Umbilical cord (tissue), 2 donors: ENCODE measurements around the gene GALNT5. TPM values are rescaled to one million over a fixed set of nuclear protein-coding genes. Genes with fewer than 3 reads are reported as not detected.

Experiments
- DNase-seq: peaks from one replicate; pipeline ENCODE4 v3.0.0-alpha.2; 2015; ENCODE audit warnings: low spot score
- total RNA-seq: library from RNA; depleted of rRNA; stranded (reverse); fragments of >200 nt; gene quantifications from one replicate; pipeline ENCODE4 v1.2.3, GENCODE V29; 2014; ENCODE audit warnings: low replicate concordance; ENCODE audit not compliant: insufficient read depth

The GALNT5 gene
- total RNA-seq, 1 donor from 2014 or later, result 77.8 TPM

DNA sequence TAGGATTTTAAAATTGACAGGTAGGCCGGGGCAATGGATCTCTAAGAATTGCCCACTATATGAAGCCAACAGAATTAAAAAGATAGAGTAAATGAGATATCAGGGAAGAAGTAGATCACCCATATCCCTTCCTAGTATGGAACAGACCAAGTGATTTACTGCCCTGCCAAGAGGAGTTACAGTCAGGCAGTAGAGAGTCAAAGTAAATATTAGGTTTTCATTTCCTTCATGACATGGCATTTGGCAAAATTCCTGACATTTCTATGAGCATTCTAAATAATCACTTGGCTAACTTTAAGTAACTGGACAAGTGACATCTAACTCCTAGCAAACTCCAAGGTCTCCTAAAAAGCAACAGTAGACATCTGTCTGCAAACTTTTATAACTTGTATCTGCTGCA is 33.5 kb downstream of the GALNT5 start:
- peak; percentile 21 for DNase-seq

DNA sequence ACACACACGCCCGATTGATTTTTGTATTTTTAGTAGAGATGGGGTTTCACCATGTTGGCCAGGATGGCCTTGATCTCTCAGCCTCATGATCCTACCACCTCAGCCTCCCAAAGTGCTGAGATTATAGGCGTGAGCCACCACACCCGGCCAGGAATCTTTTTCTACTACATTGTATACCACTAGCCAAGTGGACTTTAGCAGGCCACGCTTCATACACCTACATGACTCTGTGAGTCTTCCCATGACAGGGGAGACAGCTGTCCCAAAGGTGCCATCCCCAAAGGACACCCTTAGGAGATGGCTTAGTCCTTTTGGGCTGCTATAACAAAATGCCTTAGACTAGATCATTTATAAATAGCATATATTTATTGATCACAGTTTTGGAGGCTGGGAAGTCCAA is 35.3 kb downstream of the GALNT5 start:
- no peak for DNase-seq

DNA sequence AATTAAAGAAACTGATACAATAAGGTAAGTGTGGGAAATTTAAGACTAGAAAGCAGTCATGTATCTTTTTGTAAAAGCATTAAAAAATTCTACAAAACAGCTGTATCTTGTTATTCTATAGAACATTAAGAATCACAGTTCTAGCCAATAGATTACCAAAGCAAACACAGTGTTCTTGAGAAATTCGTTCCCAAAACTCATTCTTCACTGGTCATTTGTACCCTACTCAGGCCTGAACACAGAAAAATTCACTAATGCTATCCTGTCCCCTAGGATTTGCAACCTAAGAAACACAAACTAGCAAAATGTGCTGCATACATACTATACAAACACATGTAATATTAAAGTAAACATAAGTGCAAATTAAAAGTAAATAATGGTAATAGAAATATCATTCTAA is 39.0 kb downstream of the GALNT5 start:
- no peak for DNase-seq

DNA sequence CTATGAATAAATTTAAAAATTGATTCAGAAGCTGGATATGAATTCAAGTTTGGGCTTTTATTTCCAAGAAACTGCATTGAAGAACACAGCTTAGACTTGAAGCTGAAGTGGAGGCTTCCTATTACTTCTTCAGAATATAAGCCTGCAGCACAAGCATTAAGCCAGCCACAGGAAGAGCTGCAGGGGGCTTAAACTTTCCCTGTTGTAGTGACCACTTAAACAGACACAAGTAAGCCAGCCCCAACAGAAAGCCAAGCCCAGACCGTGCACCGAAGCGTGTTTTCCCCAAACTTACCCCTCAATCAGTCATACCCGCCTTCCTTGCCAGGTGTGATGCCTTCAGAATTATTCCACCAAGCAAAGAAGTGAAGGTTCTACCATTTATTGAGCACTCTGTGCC is 39.5 kb downstream of the GALNT5 start:
- no peak for DNase-seq

DNA sequence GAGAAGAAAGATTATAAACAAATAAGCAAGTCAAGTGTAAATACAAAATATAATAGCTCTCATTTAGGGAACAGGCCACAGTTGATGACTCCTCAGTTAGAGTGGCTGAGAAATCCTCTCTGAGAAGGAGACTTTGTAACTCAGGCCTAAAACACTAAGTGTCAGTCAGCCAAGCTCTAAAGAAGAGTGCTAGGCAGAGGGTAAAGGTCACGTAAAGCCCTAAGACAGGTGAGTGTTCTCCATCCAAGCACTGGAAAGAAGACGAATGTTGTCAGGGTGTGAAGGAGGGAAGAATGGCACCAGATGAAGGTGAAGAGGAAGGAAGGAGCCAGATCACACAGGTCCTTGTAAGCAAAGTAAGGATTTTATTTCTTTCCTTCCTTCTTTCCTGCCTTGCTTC is 43.8 kb downstream of the GALNT5 start:
- no peak for DNase-seq

DNA sequence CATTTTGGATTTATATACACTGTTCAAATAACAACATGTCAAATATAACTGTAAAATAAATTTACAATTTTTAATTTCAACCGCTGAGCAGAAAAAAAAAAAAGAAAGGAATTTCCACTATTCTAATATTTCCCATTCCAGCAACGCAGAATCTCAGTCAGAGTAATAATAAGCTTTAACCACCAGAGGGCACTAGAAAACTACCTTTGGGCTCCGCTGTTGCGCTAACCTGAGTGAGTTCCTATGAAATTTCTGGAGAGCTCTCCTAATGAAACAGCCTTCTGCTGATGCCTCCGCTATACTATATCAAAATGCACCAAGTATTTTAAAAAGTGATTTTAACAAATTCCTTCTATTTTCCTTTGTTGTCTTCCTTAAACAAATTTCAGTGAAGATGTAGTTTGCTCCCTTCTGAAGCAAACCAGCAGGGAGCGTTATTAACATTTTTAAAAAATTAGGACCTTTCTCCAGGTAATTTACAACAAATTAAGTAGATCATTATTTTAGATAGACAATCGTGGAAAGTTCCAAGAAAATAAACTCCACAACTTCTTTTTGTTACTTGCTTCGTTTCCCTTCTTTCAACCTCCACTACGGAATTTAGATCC is 45.1 kb downstream of the GALNT5 start:
- DNase-seq, result peak; percentile 73

DNA sequence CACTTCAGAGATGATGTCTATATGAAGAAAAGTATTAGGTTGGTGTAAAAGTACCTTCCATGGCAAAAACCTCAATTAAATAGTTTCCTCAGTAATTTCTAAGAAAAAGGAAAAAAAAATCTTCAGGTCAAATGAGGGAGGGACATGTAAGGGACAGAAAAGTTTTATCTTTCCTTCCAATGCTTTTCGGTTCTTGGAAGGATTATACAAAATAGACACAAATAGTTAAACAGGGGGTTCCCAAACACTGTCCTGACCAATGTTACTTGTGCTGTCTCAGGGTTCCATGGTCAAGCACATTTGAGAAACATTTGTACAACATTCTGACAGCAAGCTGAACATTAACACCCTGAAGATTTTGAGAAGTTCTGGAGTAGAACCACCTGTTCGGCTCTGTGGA is 46.1 kb downstream of the GALNT5 start:
- DNase-seq, result no peak

DNA sequence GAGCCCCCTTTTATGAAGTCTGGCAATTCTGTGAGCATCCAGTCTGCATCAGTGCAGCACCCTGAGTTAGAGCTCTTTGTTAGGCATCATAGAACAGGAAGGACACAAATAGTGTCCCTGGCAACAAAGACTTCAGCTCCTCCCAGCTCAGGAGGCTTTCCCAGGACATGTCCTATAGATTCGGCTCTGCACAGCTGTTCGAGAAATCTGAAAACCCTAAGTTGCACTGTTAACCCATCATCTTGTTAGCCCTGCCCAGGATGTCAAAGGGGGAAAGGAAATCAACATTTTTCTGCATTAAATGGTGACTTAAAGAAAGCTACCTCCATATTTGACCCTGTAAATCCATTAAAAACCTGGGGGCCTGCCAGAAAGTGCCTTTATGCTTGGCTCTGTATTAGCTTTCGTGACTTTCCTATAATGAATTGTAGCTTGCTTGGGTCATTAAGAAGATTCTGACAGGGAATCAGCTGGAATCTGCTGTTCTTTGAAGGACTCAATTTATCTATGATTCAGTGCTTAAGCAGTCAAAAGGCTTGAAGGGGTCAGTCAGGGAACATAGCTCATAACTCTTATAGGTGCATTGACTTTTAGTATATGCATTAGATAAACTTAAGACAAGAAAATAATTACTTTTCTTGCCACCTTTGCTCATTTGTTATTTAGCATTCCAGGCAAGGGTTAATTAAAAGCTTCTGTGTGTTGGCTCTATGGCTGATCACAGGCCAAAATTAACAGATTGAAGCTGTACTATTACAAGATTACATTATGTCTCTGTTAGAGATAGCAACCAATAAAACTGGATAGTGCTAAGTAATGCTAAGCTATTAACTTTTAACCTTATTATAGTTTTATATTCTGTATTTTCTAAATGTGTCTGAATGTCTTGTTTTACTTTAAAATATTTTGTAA is 47.6 kb downstream of the GALNT5 start:
- DNase-seq, result peak; percentile 59

DNA sequence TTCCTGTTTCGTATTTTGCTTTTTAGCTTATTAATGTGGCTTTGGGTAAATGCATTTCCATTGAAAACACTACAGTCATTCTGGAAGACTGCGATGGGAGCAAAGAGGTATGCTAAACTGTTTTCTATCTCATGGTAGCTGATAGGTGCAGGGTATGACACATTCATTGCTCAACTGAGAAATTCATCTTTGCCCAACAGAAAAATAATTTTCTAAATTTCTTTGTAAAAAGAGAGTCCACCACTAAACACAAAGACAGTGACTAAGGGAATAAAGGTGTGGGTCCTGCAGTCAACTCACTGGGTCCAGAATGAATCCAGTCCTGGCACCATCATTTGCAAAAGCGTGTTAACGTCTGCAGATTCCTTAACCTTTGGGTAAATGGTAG is 48.2 kb downstream of the GALNT5 start:
- DNase-seq, result no peak

DNA sequence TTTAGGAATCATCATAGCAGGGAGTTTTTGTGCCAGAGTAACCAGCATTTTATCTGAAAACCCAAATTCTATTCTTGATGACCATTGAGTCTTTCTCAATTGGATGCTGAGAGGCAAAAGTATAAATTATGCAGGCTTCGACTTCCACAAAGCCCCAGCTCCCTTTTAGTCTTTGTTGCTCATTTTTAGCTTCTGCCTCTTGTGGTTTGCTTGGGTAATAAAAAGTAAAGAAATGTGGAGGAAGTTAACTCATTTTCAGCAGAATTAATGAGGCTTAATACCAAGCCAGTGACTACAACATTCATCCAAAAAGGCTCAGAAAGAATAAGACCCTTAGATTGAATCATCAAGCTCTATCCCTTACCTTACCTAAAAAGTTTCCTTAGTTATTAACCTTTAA is 49.5 kb downstream of the GALNT5 start:
- DNase-seq, result no peak

DNA sequence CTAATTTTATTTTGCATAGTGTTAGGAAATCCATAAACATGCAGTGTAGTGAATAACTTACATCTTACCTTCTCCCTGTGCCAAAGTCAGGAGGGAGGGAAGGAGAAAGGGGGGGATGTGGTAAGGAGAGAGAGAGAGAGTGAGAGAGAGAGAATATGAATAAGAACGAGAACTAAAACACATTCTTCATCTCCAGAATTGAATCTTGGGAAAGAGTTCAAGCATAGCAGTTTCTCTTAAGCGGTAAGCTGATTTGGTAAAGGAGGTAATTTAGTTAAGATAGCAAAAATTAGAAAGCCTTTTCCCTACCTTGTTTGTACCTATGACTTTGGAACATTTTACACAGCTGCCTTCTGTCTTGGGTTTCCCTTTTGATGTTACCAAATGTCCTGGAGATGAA is 52.4 kb downstream of the GALNT5 start:
- no peak for DNase-seq

DNA sequence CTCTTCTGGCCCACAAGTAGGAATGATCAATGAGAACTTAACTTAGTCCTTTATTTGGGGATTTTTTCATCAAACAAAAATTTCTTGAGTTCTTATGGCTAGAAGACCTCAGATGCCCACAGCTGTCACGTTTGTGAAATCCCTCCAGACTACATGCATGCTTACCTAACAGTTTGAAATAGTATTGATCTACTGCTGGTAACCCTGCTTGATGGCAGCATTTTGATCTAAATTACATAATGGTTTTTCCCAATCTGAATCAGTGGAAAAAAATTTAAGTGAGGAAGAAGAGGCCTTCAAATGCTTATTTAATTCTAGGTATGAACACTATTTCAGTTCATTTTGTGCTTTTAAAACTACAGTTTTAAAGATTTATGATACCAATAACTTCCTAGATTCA is 54.2 kb downstream of the GALNT5 start:
- no peak for DNase-seq

DNA sequence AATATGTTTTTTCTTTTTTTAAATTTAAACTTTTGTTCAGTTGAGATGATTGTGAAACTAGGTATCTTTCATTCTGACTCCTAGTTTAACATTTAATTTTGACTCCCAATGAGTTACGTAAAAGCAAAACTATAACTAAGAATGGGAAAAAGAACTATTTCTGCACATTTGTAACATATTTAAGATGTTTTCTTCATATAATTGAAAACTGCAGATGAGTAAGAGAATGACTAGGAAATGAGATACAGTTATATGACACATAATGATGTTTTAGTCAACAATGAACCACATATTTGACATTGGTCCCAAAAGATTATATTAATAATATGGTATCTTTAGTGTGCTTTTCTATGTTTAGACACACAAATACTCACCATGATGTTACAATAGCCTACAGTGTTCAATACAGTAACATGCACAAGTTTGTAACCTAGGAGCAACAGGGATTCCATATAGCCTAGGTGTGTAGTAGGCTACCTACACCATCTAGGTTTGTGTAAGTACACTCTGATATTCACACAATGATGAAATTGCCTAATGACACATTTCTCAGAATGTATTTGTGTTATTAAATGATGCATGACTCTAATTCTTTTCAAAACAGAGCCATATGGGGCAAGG is 55.5 kb downstream of the GALNT5 start:
- no peak for DNase-seq

DNA sequence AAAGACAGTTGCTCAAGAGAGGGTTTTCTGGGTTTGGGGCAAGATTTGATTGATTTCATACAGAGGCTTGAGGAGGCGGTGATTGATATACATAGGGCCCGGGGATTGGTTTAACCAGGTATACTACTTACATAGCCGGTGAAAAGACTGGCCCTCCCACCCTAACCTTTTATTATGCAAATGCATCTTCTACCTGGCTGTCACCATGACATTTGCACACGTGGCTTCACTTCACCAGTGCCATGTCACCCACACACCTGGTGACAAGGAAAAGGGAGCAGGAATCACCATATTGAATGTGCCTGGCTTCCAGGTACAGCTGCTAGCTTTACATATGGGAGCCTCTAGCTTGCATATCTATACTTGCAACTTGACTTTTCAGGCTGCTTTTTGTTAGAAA is 58.4 kb downstream of the GALNT5 start:
- DNase-seq, result no peak

DNA sequence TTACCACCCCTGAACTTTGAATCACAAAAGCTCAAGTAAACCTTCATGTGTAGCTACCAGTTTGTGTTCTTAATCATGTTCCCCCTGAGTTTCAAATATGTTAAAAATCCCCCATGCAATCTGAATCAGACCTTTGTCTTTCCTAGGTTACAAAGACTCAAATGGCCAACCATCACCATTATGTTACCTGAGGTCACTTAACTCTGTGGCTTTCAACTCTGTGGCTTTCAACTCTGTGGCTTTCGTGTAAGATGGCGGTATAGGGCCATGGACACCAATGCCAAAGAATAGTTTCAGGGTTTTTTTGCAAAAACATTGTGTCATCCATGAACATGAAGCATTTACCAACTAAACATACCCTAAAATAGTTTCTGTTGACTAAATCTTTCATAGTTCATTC is 61.4 kb downstream of the GALNT5 start:
- no peak for DNase-seq

DNA sequence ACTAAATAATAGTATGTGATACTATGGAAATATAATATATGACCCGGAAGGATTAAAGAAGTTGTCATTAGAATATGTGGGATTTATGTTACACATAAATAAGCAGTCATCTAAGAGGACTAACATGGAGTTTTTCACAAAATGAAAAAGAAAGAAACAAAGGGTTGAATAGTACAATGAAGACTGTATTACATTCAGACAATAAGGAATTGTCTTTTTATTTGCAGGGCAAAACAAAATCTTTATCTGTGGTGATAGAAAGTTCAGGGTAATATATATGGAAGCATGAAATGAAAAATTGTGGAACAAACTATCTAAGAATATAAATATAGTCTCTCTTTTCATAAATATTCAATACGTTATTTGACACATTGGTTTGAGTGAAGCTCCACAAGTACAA is 62.3 kb downstream of the GALNT5 start:
- no peak for DNase-seq

DNA sequence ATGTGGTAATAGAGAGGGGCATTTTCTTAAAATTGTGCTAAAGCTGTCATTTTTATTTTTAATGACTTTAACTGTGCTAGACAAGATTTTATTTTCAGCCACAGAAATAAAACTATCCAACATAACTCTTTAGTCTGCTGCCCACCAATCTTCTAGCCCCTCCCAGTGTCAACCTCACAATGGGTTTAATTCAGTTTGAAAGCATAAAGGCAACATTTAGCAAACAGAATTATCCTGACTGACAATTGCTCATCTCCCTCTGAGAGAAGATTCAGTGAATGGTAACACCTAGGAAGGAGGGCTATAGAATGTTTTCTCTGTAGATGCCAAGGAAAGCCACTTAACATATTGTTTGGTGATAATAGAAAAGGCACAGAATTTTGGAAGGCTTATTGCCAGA is 62.9 kb downstream of the GALNT5 start:
- no peak for DNase-seq

DNA sequence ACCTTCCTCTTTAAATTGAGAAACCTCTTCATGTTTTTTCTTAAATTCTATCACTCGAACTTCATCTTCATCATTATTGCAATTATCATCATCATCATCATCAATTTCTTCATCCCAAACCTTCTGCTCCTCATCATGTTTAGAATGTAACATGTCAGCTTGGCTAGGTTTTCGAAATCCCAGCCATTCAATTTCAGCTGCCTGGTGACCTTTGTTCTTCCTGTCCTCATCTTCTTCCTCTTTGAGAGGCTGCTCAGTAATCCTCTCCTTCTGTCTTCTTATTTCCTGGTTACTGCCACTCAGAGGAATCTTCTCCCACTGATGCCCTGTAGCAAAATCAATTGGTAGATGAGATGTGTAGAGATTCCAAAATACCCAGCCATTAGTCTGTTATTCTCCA is 64.0 kb downstream of the GALNT5 start:
- no peak for DNase-seq

DNA sequence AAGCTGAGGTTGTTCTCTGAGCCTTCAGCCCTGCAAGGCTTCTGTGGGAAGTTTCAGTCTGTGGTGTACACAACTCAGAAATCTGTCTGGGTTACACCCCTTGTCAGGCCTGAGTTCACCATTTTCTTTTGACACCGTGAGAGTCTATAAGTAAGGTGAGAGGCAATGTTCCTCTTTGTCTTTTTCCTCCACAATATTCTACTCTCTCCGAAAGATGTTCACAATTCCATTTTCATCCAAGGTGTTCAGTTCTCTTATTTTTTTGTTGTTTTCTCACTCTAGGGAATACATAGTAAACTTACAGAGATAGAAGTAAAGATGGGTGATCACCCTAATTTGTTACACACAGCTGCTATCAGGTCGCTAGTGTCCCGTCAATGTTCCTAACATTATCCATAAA is 64.9 kb downstream of the GALNT5 start:
- DNase-seq, result no peak

DNA sequence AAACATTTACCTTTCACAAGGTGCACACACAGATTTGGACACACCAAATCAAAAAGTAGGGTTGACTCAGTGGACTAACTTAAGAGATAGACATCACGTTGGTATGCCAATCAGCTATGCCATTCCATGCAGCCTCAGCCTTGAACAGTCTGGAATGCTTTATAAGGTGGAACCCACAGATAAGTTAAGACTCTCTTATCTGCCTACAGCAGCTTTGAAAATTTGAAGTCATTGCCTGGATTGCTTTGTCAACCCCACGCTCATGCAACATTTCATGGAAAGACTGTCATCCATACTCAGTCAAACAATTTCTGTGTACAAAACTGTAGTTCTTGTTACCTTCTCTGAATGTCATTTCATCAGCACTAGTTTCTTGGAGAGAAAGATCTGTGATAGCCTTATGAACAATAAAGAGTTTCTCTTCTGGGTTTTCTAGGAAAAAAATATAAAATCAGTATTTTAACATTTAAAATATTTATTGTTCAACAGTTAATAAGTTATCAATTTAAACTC is 66.9 kb downstream of the GALNT5 start:
- DNase-seq, result no peak

DNA sequence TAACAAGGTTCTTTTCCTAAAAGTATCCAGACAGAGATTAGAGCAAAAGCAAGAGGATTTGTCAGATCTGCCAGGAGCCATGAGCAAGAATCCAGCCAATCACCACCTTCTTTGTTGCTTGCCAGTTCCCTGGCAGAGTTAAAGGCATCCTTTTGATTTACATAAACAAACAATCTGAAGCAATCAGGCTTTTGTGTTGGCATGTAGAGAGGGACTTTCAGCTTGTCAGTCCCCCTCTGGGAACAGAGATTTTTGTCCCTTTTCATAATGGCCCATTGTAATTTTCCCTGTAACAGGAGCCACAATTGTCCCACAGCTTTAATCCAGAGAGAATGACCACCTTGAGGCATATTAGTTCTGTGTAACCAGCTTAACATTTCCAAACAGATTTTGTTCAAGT is 68.3 kb downstream of the GALNT5 start, which contains the start of gene ERMN:
Gene ERMN, minus strand, starts transcription at position 39 of the 400 bp plus-strand sequence. CDS start 182 bp downstream, outside the sequence.
- no peak for DNase-seq

DNA sequence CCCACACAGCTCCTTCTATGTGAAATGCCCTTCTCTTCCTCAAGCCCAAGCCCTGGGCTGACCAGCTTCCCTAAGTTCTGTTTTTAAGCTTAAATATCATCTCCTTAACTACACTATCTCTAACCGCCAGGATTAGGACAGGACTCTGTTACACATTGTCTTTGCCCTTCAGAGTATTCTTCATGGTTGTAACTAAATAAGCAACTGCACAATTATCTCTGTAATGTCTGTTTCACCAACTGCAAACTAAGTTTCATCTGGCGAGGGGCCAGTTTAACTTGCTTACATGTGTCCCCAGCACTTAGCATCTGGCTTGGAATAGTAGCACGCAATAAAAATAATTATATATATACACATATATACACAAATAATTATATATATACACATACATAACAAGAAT is 69.2 kb downstream of the GALNT5 start:
- no peak for DNase-seq

DNA sequence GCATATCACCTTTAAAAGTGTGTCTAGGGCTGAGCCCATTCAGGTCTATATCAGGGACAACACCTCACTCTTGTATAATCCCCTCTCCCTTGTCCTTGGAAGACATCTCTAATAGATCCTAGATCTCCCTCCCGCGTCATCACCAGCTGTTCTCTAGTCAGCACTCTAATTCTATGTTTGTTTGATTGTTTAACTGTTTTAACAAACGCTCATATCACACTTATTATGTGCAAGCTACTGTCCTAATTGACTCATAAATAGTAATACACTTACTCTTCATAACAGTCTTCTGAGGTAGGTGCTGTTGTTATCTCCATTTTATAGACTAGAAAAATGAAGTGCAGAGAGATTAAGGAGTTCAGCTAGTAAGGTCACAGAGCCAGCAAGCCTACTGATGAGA is 69.7 kb downstream of the GALNT5 start:
- DNase-seq, result no peak
